ENCODE data around the gene S100A7. TPM values are rescaled to one million over a fixed set of nuclear protein-coding genes. Genes with fewer than 3 reads are reported as not detected.
A peak's percentile ranks its signal among the peaks of the same experiment; 100 is the strongest.

Gene S100A7
- total and polyA plus RNA-seq, 9 of the 15 experiments (the other 6 are each of a cell fraction or from before 2014, with no cell fraction given), result not detected

DNA sequence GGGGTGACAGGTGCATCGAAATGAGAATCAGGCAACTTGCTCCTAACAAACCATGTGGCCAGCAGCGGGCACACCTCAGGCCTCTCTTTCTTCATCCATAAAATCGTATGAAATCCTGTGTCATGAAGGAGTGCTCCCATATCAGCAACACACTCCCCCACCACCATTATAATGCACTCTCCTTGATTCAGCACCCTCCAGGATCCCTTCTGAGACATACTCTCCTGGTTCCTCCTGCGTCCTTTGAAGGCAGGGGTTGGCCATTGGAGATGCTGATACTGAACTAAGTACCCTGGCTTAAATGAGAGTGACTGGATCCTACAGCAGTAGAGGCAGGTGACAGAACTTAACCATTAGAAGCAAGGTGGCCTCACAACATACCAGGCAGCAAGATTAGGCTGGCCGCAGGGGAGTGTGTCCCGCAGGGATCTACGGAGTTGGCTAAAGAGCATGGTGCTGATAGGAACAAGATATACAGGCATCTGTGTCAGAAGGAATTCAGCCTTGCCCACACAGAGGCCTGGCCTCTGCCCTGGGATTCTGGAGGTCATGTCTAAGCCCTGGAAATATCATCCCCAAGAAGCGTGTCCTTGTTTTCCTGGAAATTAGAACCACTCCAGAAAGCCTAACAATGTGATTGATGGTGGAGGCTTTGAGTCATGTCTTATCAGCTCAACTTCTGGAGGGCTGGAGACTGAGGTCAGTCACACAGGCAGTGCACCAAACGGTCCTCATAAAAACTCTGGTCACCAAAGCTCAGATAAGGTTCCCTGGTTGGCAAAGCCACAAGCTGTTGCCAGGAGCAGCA is 27.4 kb downstream of the S100A7 start (continued):
- no peak for TF ChIP-seq LARP7 (IDR thresholded peaks at IDR 0.05)
- no peak for TF ChIP-seq RBM39 (optimal IDR thresholded peaks at IDR 0.05; ENCODE audit: low read depth, low read length)
- no peak for TF ChIP-seq ETV6 (IDR thresholded peaks at IDR 0.05; ENCODE audit: borderline replicate concordance in 1 of 2, low read depth in 2 of 2, low read length in 1 of 2)
- no peak for TF ChIP-seq ETV6 (CRISPR knock-in tag; IDR thresholded peaks at IDR 0.05; ENCODE audit: borderline replicate concordance)
- TF ChIP-seq, protein P1, sequence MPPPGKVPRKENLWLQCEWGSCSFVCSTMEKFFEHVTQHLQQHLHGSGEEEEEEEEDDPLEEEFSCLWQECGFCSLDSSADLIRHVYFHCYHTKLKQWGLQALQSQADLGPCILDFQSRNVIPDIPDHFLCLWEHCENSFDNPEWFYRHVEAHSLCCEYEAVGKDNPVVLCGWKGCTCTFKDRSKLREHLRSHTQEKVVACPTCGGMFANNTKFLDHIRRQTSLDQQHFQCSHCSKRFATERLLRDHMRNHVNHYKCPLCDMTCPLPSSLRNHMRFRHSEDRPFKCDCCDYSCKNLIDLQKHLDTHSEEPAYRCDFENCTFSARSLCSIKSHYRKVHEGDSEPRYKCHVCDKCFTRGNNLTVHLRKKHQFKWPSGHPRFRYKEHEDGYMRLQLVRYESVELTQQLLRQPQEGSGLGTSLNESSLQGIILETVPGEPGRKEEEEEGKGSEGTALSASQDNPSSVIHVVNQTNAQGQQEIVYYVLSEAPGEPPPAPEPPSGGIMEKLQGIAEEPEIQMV (tag; conservative IDR thresholded peaks at IDR 0.05; ENCODE audit: low read depth), result peak; percentile 68
- TF ChIP-seq TEAD4 (IDR thresholded peaks at IDR 0.05; ENCODE audit: low read length), result peak; percentile 93
- TF ChIP-seq TEAD4 (CRISPR knock-in tag; IDR thresholded peaks at IDR 0.05; ENCODE audit: borderline replicate concordance), result no peak; the same call in 1 of the 2 replicates
- TF ChIP-seq, protein P2, sequence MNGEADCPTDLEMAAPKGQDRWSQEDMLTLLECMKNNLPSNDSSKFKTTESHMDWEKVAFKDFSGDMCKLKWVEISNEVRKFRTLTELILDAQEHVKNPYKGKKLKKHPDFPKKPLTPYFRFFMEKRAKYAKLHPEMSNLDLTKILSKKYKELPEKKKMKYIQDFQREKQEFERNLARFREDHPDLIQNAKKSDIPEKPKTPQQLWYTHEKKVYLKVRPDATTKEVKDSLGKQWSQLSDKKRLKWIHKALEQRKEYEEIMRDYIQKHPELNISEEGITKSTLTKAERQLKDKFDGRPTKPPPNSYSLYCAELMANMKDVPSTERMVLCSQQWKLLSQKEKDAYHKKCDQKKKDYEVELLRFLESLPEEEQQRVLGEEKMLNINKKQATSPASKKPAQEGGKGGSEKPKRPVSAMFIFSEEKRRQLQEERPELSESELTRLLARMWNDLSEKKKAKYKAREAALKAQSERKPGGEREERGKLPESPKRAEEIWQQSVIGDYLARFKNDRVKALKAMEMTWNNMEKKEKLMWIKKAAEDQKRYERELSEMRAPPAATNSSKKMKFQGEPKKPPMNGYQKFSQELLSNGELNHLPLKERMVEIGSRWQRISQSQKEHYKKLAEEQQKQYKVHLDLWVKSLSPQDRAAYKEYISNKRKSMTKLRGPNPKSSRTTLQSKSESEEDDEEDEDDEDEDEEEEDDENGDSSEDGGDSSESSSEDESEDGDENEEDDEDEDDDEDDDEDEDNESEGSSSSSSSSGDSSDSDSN (IDR thresholded peaks at IDR 0.05; ENCODE audit: borderline replicate concordance in 1 of 2, low read depth in 2 of 2, low read length in 2 of 2), result 0 out of 4 replicates have a peak, but pooled peaks of 1 of the 2 experiments have one; percentile 42
- peak; percentile 23 to 39; a peak in 1 of 4 replicates for TF ChIP-seq SRF (CRISPR knock-in tag; IDR thresholded peaks at IDR 0.05)
- TF ChIP-seq TAL1 (IDR thresholded peaks at IDR 0.05), result peak; percentile 85
- TF ChIP-seq PYGO2 (tag; IDR thresholded peaks at IDR 0.05), result no peak
- no peak for TF ChIP-seq NFXL1 (CRISPR knock-in tag; IDR thresholded peaks at IDR 0.05)
- TF ChIP-seq SMAD1 (IDR thresholded peaks at IDR 0.05; ENCODE audit: low read depth, low read length, partially characterized antibody), result no peak
- no peak for TF ChIP-seq ZSCAN29 (IDR thresholded peaks at IDR 0.05)
- TF ChIP-seq, protein P3, sequence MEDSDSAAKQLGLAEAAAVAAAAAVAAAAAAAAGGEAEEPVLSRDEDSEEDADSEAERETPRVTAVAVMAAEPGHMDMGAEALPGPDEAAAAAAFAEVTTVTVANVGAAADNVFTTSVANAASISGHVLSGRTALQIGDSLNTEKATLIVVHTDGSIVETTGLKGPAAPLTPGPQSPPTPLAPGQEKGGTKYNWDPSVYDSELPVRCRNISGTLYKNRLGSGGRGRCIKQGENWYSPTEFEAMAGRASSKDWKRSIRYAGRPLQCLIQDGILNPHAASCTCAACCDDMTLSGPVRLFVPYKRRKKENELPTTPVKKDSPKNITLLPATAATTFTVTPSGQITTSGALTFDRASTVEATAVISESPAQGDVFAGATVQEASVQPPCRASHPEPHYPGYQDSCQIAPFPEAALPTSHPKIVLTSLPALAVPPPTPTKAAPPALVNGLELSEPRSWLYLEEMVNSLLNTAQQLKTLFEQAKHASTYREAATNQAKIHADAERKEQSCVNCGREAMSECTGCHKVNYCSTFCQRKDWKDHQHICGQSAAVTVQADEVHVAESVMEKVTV (CRISPR knock-in tag; IDR thresholded peaks at IDR 0.05), result peak; percentile 45; the same call in 1 of the 2 replicates
- TF ChIP-seq ZNF589 (CRISPR knock-in tag; IDR thresholded peaks at IDR 0.05; ENCODE audit: low read depth), result peak; percentile 77
- TF ChIP-seq, protein P4, sequence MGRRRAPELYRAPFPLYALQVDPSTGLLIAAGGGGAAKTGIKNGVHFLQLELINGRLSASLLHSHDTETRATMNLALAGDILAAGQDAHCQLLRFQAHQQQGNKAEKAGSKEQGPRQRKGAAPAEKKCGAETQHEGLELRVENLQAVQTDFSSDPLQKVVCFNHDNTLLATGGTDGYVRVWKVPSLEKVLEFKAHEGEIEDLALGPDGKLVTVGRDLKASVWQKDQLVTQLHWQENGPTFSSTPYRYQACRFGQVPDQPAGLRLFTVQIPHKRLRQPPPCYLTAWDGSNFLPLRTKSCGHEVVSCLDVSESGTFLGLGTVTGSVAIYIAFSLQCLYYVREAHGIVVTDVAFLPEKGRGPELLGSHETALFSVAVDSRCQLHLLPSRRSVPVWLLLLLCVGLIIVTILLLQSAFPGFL (CRISPR knock-in tag; IDR thresholded peaks at IDR 0.05), result no peak
- no peak for TF ChIP-seq ZNF75A (CRISPR knock-in tag; IDR thresholded peaks at IDR 0.05)
- no peak for TF ChIP-seq ZC3H4 (CRISPR knock-in tag; IDR thresholded peaks at IDR 0.05; ENCODE audit: borderline replicate concordance)
- TF ChIP-seq YBX1 (IDR thresholded peaks at IDR 0.05), result no peak

Data from K562 (cell line).